Adrenal gland (tissue), 12 donors: Measurements from ENCODE around the gene ACY1. TPM values are rescaled to one million over a fixed set of nuclear protein-coding genes. Genes with fewer than 3 reads are reported as not detected.
A peak's percentile ranks its signal among the peaks of the same experiment; 100 is the strongest.

Source experiments
- DNase-seq, 7 donors: peaks; one replicate each; pipeline ENCODE4 v3.0.0-alpha.2; 2019 to 2020
- H3K27ac ChIP-seq, 5 donors: fragments of 200-600 bp; sonication (generic) in 4 of 5; 1 replicate in 3 of 5; 2 replicates in 2 of 5; pipeline versions ENCODE4 v1.5.1 to v1.8.0; 2016 to 2020; ENCODE audit warnings: mild to moderate bottlenecking in 1 of 5
- H3K27me3 ChIP-seq: fragments of 200-600 bp; 2 replicates; pipeline ENCODE4 v1.8.0; 2021
- H3K36me3 ChIP-seq, 2 donors: fragments of 200-600 bp; replicated peaks in 1 of 2; 1 replicate in 1 of 2; 2 replicates in 1 of 2; pipeline versions ENCODE4 v1.5.1 to v1.8.0; 2018 to 2022
- H3K4me1 ChIP-seq, 2 donors: fragments of 200-600 bp; replicated peaks in 1 of 2; 1 replicate in 1 of 2; 2 replicates in 1 of 2; pipeline versions ENCODE4 v1.5.1 to v1.8.0; 2018 to 2021
- H3K4me3 ChIP-seq, 4 donors: fragments of 200-600 bp; sonication (generic) in 3 of 4; one replicate each; pipeline ENCODE4 v1.5.1; 2016 to 2018
- H3K9me3 ChIP-seq, 3 donors: fragments of 200-600 bp; sonication (generic) in 1 of 3; replicated peaks in 1 of 3; 1 replicate in 2 of 3; 2 replicates in 1 of 3; pipeline versions ENCODE4 v1.5.1 to v1.8.0; 2016 to 2021
- POLR2A ChIP-seq, 2 donors: fragments of 450-650 bp; IDR thresholded peaks; one replicate each; pipeline ENCODE4 v1.6.1; 2017; ENCODE audit warnings: antibody characterized with exemption in 2 of 2, mild to moderate bottlenecking in 2 of 2, moderate library complexity in 1 of 2
- WGBS, 4 donors: extraction: QIAGEN DNeasy Blood & Tissue Kit in 2 of 4; methylation state at CpG; one replicate each; pipeline versions ENCODE4 v1.1.5 to v1.1.7; 2013 to 2017; 5-methylcytosine and 5-hydroxymethylcytosine counted together
- intact Hi-C, 2 donors: fragments of 100-400 bp; cut with DNase I; formaldehyde crosslinking; loops; one replicate each; pipeline versions ENCODE4 v1.14.1 to v1.15.0; 2022 to 2023
- polyA plus RNA-seq, 3 donors: library from polyadenylated mRNA; stranded (reverse); fragments of 200-250 nt in 2 of 3; fragments of 350-450 nt in 1 of 3; fragmentation: Illumina TruSeq in 1 of 3; extraction: RNeasy Lipid Tissue Mini Kit (QIAGEN cat#74804) in 1 of 3; gene quantifications; one replicate each; pipeline ENCODE4 v1.2.3, GENCODE V29; 2013 to 2014
- total RNA-seq, 9 donors: library from RNA; depleted of rRNA in 4 of 9; stranded (reverse); fragments of >200 nt in 4 of 9; fragments of 120-200 nt in 1 of 9; fragmentation: NEBNext Ultra II Directional in 1 of 9; extraction: Animal tissue kit (Norgen Biotek cat#: 25700) in 1 of 9; gene quantifications; one replicate each; pipeline versions ENCODE4 v1.1.0 to v1.2.4, GENCODE V29; 2013 to 2023
- TF ChIP-seq, protein P1 (sequence below), 6 experiments: fragments of 450-650 bp in 4 of 6; fragments of 200-600 bp in 2 of 6; sonication (generic) in 1 of 6; IDR thresholded peaks; 1 replicate in 5 of 6; 2 replicates in 1 of 6; pipeline versions ENCODE4 v1.5.1 to v1.8.0; 2016 to 2021; ENCODE audit warnings: antibody characterized with exemption in 6 of 6, mild to moderate bottlenecking in 2 of 6, moderate library complexity in 1 of 6
- donor health status: healthy with polysubstance abuse.
- donor health status: Bipolar disorder and iron deficiency.
- donor health status: DM: yes; HTN: yes; CAD: no.
- donor health status: DM: no; HTN: no; CAD: no.
- donor health status: DM: no; HTN: no; CAD: no.
- donor health status: DM: yes; HTN: yes; CAD: no.

Gene ACY1
- total and polyA plus RNA-seq, 12 donors, result 37.3 to 122 (median 74.2) TPM

- intact Hi-C loops, result no loop called here
- Histone ChIP-seq H3K9me3 (no peaks in the 10 kb centered on the region), H3K4me1 (peaks cover 22 to 38% of the 10 kb centered on the region in 2 donors), H3K27me3 (no peaks in the 10 kb centered on the region), H3K36me3 (no peaks in the 10 kb centered on the region), H3K27ac (peak overlapping the region in 3 of 5 donors; percentile 75 to 97 (median 77)), H3K4me3 (peak overlapping the region in 3 of 4 donors; percentile 18 to 97 (median 26))
- WGBS, 4 donors, result 5 to 40% (median 17%) methylated on average over 4 to 33 of the region's 33 CpGs
- DNase-seq, result no peak
- TF ChIP-seq, protein P1, sequence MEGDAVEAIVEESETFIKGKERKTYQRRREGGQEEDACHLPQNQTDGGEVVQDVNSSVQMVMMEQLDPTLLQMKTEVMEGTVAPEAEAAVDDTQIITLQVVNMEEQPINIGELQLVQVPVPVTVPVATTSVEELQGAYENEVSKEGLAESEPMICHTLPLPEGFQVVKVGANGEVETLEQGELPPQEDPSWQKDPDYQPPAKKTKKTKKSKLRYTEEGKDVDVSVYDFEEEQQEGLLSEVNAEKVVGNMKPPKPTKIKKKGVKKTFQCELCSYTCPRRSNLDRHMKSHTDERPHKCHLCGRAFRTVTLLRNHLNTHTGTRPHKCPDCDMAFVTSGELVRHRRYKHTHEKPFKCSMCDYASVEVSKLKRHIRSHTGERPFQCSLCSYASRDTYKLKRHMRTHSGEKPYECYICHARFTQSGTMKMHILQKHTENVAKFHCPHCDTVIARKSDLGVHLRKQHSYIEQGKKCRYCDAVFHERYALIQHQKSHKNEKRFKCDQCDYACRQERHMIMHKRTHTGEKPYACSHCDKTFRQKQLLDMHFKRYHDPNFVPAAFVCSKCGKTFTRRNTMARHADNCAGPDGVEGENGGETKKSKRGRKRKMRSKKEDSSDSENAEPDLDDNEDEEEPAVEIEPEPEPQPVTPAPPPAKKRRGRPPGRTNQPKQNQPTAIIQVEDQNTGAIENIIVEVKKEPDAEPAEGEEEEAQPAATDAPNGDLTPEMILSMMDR (IDR thresholded peaks at IDR 0.05), result no peak
- peak in 1 of 2 donors; percentile 17 for TF ChIP-seq POLR2A (IDR thresholded peaks at IDR 0.05)
Measured at GRCh38 chr3:51966922-51967383, 16.4 kb upstream of the ACY1 start.

DNA sequence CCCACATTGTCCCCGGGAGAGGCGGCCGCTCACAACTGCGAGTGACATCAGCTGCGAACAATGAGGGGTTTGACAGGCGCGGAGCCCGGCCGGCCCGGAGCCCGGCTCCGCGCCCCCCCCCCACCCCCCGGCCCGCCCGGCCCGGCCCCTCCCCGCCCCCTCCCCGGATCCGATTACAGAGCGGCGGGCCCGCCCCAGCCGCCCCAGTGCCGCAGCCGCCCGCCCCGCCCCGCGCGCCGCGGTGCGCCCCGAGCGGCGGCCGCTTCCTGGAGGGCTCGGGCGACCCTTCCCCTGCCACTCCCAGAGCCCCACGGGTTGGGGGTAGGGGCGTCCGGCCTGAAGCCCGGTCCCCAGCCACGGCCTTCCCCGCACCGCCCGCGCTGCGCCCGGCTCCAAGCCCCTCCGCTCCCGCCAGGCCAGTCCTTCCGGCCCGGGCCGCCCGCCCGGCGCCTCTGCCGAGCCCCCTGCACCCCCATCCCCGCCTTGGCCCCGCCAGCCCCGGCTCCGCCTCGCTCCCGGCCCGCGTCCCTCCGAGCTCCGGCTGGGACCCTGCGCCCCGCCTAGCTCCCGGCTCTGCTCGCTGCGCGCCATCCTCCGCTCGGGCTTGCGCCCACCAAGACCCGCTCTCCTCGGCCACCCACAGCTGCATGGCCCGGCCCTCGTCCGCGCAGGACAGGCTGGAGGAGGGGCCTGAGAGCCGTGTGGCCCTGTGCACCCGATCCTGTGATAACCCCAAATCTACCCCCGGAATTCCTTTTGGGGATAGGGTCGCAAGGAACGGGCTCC, 15.8 kb upstream of the ACY1 start, which contains the start of gene PCBP4:
Gene PCBP4, minus strand, starts transcription at position 71 of the 786 bp plus-strand sequence. CDS start 6,214 bp downstream, outside the sequence.
- no peaks in the 10 kb centered on the region for H3K36me3 ChIP-seq
- DNase-seq, result peak; percentile 75 to 86 (median 84)
- H3K27me3 ChIP-seq, result no peaks in the 10 kb centered on the region
- TF ChIP-seq, protein P1 (IDR thresholded peaks at IDR 0.05), result no peak
- TF ChIP-seq POLR2A (IDR thresholded peaks at IDR 0.05), result peak; percentile 45 to 75
- H3K4me3 ChIP-seq, result peak within 1 kb of the TSS in 3 of 4 donors; percentile 33 to 97 (median 45)
- WGBS, 4 donors, result 1% methylated on average over 50 to 73 of the region's 90 CpGs; no CpG with 5 or more reads in 2 of the 4 donors
- H3K27ac ChIP-seq, result peak within 1 kb of the TSS; percentile 54 to 97 (median 83)
- intact Hi-C loops, result no loop called here
- H3K9me3 ChIP-seq, result no peaks in the 10 kb centered on the region
- peaks cover 22 to 43% of the 10 kb centered on the region in 2 donors for H3K4me1 ChIP-seq

DNA sequence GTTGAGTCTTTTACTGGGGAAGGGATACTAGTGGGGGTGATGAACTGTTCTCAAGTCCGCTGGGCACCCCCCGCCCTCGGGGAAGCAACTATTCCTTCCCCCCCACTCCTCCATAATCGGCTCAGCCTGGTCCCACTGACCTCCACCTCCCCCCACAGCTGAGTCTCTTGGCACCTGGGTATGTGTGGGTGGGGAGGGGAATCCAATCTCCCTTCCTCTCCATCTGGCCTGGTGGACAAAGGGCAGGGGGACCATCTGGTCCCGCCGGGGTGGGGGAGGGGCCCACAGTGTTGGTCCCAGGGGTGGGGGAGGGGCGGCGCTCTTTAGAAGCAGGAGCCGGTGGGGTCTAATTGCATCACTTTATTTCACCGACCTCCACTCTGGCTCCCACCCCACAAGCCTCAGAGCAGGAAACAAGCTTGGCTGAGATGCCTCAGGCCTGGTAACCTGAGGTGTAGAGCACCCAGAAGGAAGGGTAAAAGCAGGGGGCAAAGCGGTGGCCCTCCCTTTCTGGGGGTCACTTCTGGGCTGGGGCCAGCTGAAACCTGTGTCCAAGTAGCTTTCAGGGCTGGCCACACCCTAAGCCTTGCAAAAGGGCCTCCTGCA, 15.1 kb upstream of the ACY1 start:
- no peak for TF ChIP-seq POLR2A (IDR thresholded peaks at IDR 0.05)
- TF ChIP-seq, protein P1 (IDR thresholded peaks at IDR 0.05), result no peak
- WGBS, 4 donors, result 12 to 23% (median 16%) methylated on average over 7 to 11 of the region's 11 CpGs
- peak in 1 of 7 donors; percentile 26 for DNase-seq
- Histone ChIP-seq H3K4me3 (peak overlapping the region in 3 of 4 donors; percentile 33 to 97 (median 45)), H3K27ac (peak overlapping the region; percentile 54 to 97 (median 83)), H3K9me3 (no peaks in the 10 kb centered on the region), H3K27me3 (no peaks in the 10 kb centered on the region), H3K4me1 (peaks cover 22 to 50% of the 10 kb centered on the region in 2 donors), H3K36me3 (no peaks in the 10 kb centered on the region)
- intact Hi-C loops, result no loop called here
